Muscle layer of colon (tissue), 2 donors: ENCODE results near the gene RSRP1.
"Not testable (repeated sequence)": the region's sequence is repeated elsewhere in the genome, so short reads cannot be mapped to it uniquely, and the experiment has no call there.

Experiments used
- H3K27ac ChIP-seq: one replicate; pipeline ENCODE4 v1.7.0; 2013; ENCODE audit warnings: low read depth, mild to moderate bottlenecking, low read length, moderate library complexity
- H3K27me3 ChIP-seq, 2 donors: one replicate each; pipeline ENCODE4 v1.7.0; 2013; ENCODE audit warnings: low read length in 2 of 2, mild to moderate bottlenecking in 2 of 2; ENCODE audit not compliant: insufficient read depth in 2 of 2, control insufficient read depth in 1 of 2
- H3K36me3 ChIP-seq: one replicate; pipeline ENCODE4 v1.7.0; 2013; ENCODE audit warnings: mild to moderate bottlenecking, low read length; ENCODE audit not compliant: insufficient read depth
- H3K4me1 ChIP-seq: one replicate; pipeline ENCODE4 v1.7.0; 2013; ENCODE audit warnings: mild to moderate bottlenecking, low read length; ENCODE audit not compliant: insufficient read depth
- H3K4me3 ChIP-seq, 2 donors: one replicate each; pipeline ENCODE4 v1.7.0; 2013; ENCODE audit warnings: low read length in 2 of 2, low read depth in 1 of 2, mild to moderate bottlenecking in 1 of 2, moderate library complexity in 1 of 2
- H3K9ac ChIP-seq: one replicate; pipeline ENCODE4 v1.7.0; 2013; ENCODE audit warnings: low read length
- H3K9me3 ChIP-seq: one replicate; pipeline ENCODE4 v1.7.0; 2013; ENCODE audit warnings: mild to moderate bottlenecking, low read length
- donor health status: abdominal sarcoma.
- donor health status: Adenocarcinoma of cecum.

RSRP1 gene

DNA sequence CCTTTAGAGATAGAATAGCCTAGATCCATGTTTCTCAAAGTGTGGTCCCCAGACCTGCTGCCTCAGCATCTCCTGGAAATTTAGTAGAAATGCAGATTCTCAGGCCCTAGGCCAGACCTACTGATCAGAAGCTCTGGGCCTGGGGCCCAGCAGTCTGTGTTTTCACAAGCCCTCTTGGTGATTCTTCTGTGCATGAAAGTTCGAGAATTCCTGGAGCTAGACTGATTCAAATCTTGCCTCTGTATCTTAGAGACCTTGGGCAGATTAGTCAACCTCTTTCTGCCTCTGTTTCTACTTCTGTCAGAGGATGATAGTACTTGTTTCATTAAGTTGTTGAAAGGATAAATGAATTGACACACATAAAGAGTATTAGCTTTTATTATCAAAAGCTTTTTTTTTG, 30.0 kb upstream of the RSRP1 start:
- not testable (repeated sequence) for H3K4me3 ChIP-seq, H3K27ac ChIP-seq, H3K9me3 ChIP-seq, H3K9ac ChIP-seq, H3K27me3 ChIP-seq, H3K36me3 ChIP-seq, H3K4me1 ChIP-seq

GRCh38 chr1:25275648-25276047, 28.4 kb upstream of the RSRP1 start:
- H3K36me3 ChIP-seq, H3K27me3 ChIP-seq, H3K4me1 ChIP-seq, H3K27ac ChIP-seq, H3K9ac ChIP-seq, H3K9me3 ChIP-seq, H3K4me3 ChIP-seq: not testable (repeated sequence)

GRCh38 chr1:25272238-25272637, 25.0 kb upstream of the RSRP1 start, which contains the start of gene RHD:
Gene RHD, plus strand, starts transcription at chr1:25272509. Its CDS starts 39 bp downstream, at chr1:25272548.
- H3K27me3 ChIP-seq, H3K9me3 ChIP-seq, H3K4me1 ChIP-seq: not testable (repeated sequence)

DNA sequence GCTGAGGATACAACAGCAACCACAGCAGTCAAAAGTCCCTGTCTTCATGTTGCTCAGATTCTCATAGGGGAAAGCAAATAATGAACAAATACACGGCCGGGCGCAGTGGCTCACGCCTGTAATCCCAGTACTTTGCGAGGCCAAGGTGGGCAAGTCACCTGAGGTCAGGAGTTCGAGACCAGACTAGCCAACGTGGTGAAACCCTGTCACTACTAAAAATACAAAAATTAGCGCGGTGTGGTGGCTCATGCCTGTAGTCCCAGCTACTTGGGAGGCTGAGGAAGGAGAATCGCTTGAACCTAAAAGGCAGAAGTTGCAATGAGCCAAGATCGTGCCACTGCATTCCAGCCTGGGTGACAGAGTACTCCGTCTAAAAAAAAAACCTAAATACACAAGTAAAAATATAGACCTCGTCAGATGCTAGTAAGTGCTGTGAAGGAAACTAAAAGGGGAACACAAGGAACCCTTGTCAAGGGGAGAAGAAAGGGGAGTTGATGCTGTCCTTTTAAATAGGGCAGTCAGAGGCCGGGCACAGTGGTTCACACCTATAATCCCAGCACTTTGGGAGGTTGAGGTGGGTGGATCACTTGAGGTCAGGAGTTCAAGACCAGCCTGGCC, 21.0 kb upstream of the RSRP1 start:
- not testable (repeated sequence) for H3K9ac ChIP-seq, H3K4me1 ChIP-seq, H3K9me3 ChIP-seq, H3K27me3 ChIP-seq, H3K36me3 ChIP-seq, H3K27ac ChIP-seq, H3K4me3 ChIP-seq

More at GRCh38 chr1:25272238-25272637, 25.0 kb upstream of the RSRP1 start, which contains the start of gene RHD:
- not testable (repeated sequence) for H3K9ac ChIP-seq, H3K27ac ChIP-seq, H3K4me3 ChIP-seq, H3K36me3 ChIP-seq

GRCh38 chr1:25267288-25268142, 20.3 kb upstream of the RSRP1 start:
- H3K9me3 ChIP-seq, H3K36me3 ChIP-seq, H3K4me3 ChIP-seq, H3K9ac ChIP-seq, H3K27ac ChIP-seq, H3K4me1 ChIP-seq, H3K27me3 ChIP-seq: not testable (repeated sequence)

GRCh38 chr1:25266554-25267287, 19.5 kb upstream of the RSRP1 start:
- H3K9ac ChIP-seq, H3K4me1 ChIP-seq, H3K27me3 ChIP-seq, H3K9me3 ChIP-seq, H3K36me3 ChIP-seq, H3K27ac ChIP-seq: not testable (repeated sequence)
- peak overlapping the region in 1 of 2 donors; percentile 27 for H3K4me3 ChIP-seq

- not testable (repeated sequence) for H3K4me3 ChIP-seq, H3K27me3 ChIP-seq, H3K36me3 ChIP-seq, H3K27ac ChIP-seq, H3K9ac ChIP-seq, H3K4me1 ChIP-seq, H3K9me3 ChIP-seq
These were observed 13.1 kb upstream of the RSRP1 start for GRCh38 chr1:25260336-25260735.

DNA sequence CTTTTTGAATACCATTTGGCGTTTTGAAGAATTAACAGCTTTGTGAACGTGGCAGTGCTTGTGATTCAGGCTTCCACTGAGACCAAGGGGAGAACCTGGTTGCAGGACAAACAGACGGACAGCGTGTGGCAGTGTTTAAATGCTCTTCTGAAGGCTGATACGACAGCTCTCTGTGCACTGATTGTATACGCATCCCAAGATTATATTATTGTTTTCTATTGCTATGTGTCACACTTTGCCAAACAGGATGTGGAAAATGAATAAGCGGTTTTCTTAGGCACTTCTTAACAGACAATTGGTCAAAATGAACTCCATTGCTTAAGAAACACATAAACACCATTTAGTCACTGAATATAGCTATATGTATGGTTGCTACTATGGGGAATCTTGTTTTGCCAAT, 12.6 kb upstream of the RSRP1 start:
- H3K9ac ChIP-seq, H3K27ac ChIP-seq, H3K4me3 ChIP-seq, H3K27me3 ChIP-seq, H3K4me1 ChIP-seq, H3K9me3 ChIP-seq, H3K36me3 ChIP-seq: not testable (repeated sequence)

GRCh38 chr1:25257196-25257595, 9.9 kb upstream of the RSRP1 start:
- Histone ChIP-seq H3K27ac (no peak overlapping the region), H3K36me3 (no peaks in the 10 kb centered on the region), H3K4me1 (no peaks in the 10 kb centered on the region), H3K4me3 (no peak overlapping the region), H3K9me3 (no peaks in the 10 kb centered on the region), H3K9ac (no peak overlapping the region), H3K27me3 (no peaks in the 10 kb centered on the region)

DNA sequence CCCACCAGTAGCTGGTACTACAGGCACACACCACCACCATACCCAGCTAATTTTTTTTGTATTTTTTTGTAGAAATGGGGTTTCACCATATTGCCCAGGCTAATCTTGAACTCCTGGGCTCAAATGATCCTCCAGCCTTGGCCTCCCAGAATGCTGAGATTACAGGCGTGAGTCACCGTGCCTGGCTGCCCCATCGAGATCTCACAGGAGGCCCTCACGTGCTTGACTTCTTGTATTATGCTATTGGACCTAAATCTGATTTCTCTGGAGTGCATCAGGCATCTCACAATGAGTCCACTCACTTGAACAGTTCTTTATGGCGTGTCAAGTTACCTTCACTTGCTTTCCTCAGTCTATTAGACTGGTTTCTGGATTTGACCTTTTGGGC, 9.3 kb upstream of the RSRP1 start:
- Histone ChIP-seq H3K4me1 (no peaks in the 10 kb centered on the region), H3K4me3 (no peak overlapping the region), H3K9me3 (no peaks in the 10 kb centered on the region), H3K27ac (no peak overlapping the region), H3K9ac (no peak overlapping the region), H3K36me3 (no peaks in the 10 kb centered on the region), H3K27me3 (no peaks in the 10 kb centered on the region)

GRCh38 chr1:25255706-25256577, 8.7 kb upstream of the RSRP1 start:
- Histone ChIP-seq H3K27me3 (no peaks in the 10 kb centered on the region), H3K36me3 (no peaks in the 10 kb centered on the region), H3K4me1 (no peaks in the 10 kb centered on the region), H3K27ac (no peak overlapping the region), H3K4me3 (no peak overlapping the region), H3K9ac (no peak overlapping the region), H3K9me3 (no peaks in the 10 kb centered on the region)
